HEK293 (cell line): ENCODE data around the gene MOB1B.

ENCODE experiments used
- CTCF ChIA-PET: fragments of 350-600 bp; formaldehyde crosslinking; extraction: SDS; loops from one replicate; lab custom pipeline; 2021; ENCODE audit warnings: antibody characterized with exemption; lab: Yijun Ruan, JAX
- POLR2A ChIA-PET: fragments of 300-600 bp; formaldehyde crosslinking; extraction: SDS; loops from one replicate; lab custom pipeline; 2020; ENCODE audit warnings: antibody characterized with exemption, inconsistent platforms; lab: Yijun Ruan, JAX
- H3K27ac ChIP-seq: fragments of 200-500 bp; sonication (Bioruptor generic); 2 replicates; pipeline ENCODE4 v1.5.1; 2014; ENCODE audit warnings: low read depth, low read length, control low read depth, inconsistent platforms; ENCODE audit errors: extremely low read depth
- H3K36me3 ChIP-seq, 2 experiments: fragments of 200-500 bp in 1 of 2; sonication (Bioruptor generic) in 1 of 2; 1 replicate in 1 of 2; 2 replicates in 1 of 2; pipeline ENCODE4 v1.5.1; 2014 to 2017; ENCODE audit warnings: inconsistent platforms in 2 of 2, low read length in 2 of 2; ENCODE audit not compliant: control insufficient read depth in 2 of 2, insufficient read depth in 1 of 2
- H3K4me1 ChIP-seq: fragments of 200-500 bp; sonication (Bioruptor generic); 2 replicates; pipeline ENCODE4 v1.5.1; 2014; ENCODE audit warnings: mild to moderate bottlenecking, low read length, inconsistent platforms; ENCODE audit not compliant: control insufficient read depth, insufficient read depth
- H3K4me3 ChIP-seq: 2 replicates; pipeline ENCODE4 v1.5.1; 2011; ENCODE audit warnings: low read depth, mild to moderate bottlenecking, control low read depth, low read length, moderate library complexity
- H3K9me3 ChIP-seq: fragments of 200-500 bp; sonication (Bioruptor generic); 2 replicates; pipeline ENCODE4 v1.5.1; 2014; ENCODE audit warnings: low read depth, low read length, inconsistent platforms; ENCODE audit not compliant: control insufficient read depth, insufficient read depth
- ATF2 ChIP-seq: fragments of 450-650 bp; formaldehyde crosslinking; IDR thresholded peaks from 2 replicates; pipeline ENCODE4 v1.5.1; 2016; ENCODE audit warnings: missing biosample characterization, missing genetic modification characterization, low read depth
- ELK4 ChIP-seq: IDR thresholded peaks from 2 replicates; pipeline ENCODE4 v1.6.1; 2011; ENCODE audit warnings: mild to moderate bottlenecking, low read depth, low read length, borderline replicate concordance
- GLIS2 ChIP-seq: fragments of 450-650 bp; formaldehyde crosslinking; IDR thresholded peaks from 2 replicates; pipeline ENCODE4 v1.5.1; 2016; ENCODE audit warnings: missing biosample characterization, missing genetic modification characterization
- KLF10 ChIP-seq: fragments of 450-650 bp; IDR thresholded peaks from 2 replicates; pipeline ENCODE4 v1.5.1; 2018; ENCODE audit warnings: missing biosample characterization, mild to moderate bottlenecking, missing genetic modification characterization
- MZF1 ChIP-seq: fragments of 450-650 bp; formaldehyde crosslinking; IDR thresholded peaks from 2 replicates; pipeline ENCODE4 v1.5.1; 2017; ENCODE audit warnings: missing biosample characterization, missing genetic modification characterization, borderline replicate concordance
- PRDM10 ChIP-seq: fragments of 450-650 bp; formaldehyde crosslinking; IDR thresholded peaks from 2 replicates; pipeline ENCODE4 v1.5.1; 2016; ENCODE audit warnings: missing biosample characterization, missing genetic modification characterization
- REPIN1 ChIP-seq: fragments of 450-650 bp; formaldehyde crosslinking; IDR thresholded peaks from 2 replicates; pipeline ENCODE4 v1.5.1; 2017; ENCODE audit warnings: missing biosample characterization, missing genetic modification characterization, low read depth
- SCRT2 ChIP-seq: fragments of 450-650 bp; formaldehyde crosslinking; IDR thresholded peaks from 2 replicates; pipeline ENCODE4 v1.5.1; 2016; ENCODE audit warnings: missing biosample characterization, missing genetic modification characterization
- ZBTB1 ChIP-seq: fragments of 450-650 bp; formaldehyde crosslinking; IDR thresholded peaks from 2 replicates; pipeline ENCODE4 v1.5.1; 2016; ENCODE audit warnings: missing biosample characterization, missing genetic modification characterization
- ZBTB10 ChIP-seq: fragments of 450-650 bp; formaldehyde crosslinking; IDR thresholded peaks from 2 replicates; pipeline ENCODE4 v1.5.1; 2016; ENCODE audit warnings: missing biosample characterization, missing genetic modification characterization
- ZFP3 ChIP-seq: fragments of 450-650 bp; formaldehyde crosslinking; IDR thresholded peaks from 2 replicates; pipeline ENCODE4 v1.5.1; 2016; ENCODE audit warnings: low read depth, missing biosample characterization, missing genetic modification characterization
- ZNF2 ChIP-seq: fragments of 450-650 bp; formaldehyde crosslinking; IDR thresholded peaks from 2 replicates; pipeline ENCODE4 v1.5.1; 2016; ENCODE audit warnings: missing biosample characterization, missing genetic modification characterization
- ZNF214 ChIP-seq: fragments of 450-650 bp; formaldehyde crosslinking; IDR thresholded peaks from 2 replicates; pipeline ENCODE4 v1.5.1; 2017; ENCODE audit warnings: missing biosample characterization, mild to moderate bottlenecking, missing genetic modification characterization, borderline replicate concordance
- ZNF362 ChIP-seq: fragments of 450-650 bp; formaldehyde crosslinking; IDR thresholded peaks from 2 replicates; pipeline ENCODE4 v1.5.1; 2016; ENCODE audit warnings: missing biosample characterization, missing genetic modification characterization
- ZNF391 ChIP-seq: fragments of 450-650 bp; formaldehyde crosslinking; IDR thresholded peaks from 2 replicates; pipeline ENCODE4 v1.5.1; 2016; ENCODE audit warnings: low read depth, missing biosample characterization, missing genetic modification characterization, borderline replicate concordance
- ZNF548 ChIP-seq: fragments of 450-650 bp; formaldehyde crosslinking; IDR thresholded peaks from 2 replicates; pipeline ENCODE4 v1.5.1; 2016; ENCODE audit warnings: missing biosample characterization, missing genetic modification characterization
- ZNF561 ChIP-seq: fragments of 450-650 bp; IDR thresholded peaks from 2 replicates; pipeline ENCODE4 v1.5.1; 2018; ENCODE audit warnings: missing biosample characterization, missing genetic modification characterization, borderline replicate concordance
- ZNF623 ChIP-seq: fragments of 450-650 bp; formaldehyde crosslinking; IDR thresholded peaks from 2 replicates; pipeline ENCODE4 v1.5.1; 2016; ENCODE audit warnings: missing biosample characterization, missing genetic modification characterization
- ZNF645 ChIP-seq: fragments of 450-650 bp; formaldehyde crosslinking; IDR thresholded peaks from 2 replicates; pipeline ENCODE4; 2016; ENCODE audit warnings: missing biosample characterization, missing genetic modification characterization
- ZNF658 ChIP-seq: fragments of 450-650 bp; formaldehyde crosslinking; IDR thresholded peaks from 2 replicates; pipeline ENCODE4; 2016; ENCODE audit warnings: missing biosample characterization, missing genetic modification characterization
- ZNF670 ChIP-seq: fragments of 450-650 bp; formaldehyde crosslinking; IDR thresholded peaks from 2 replicates; pipeline ENCODE4 v1.5.1; 2016; ENCODE audit warnings: missing biosample characterization, missing genetic modification characterization, low read depth
- ZNF704 ChIP-seq: fragments of 450-650 bp; formaldehyde crosslinking; IDR thresholded peaks from 2 replicates; pipeline ENCODE4 v1.5.1; 2016; ENCODE audit warnings: missing biosample characterization, missing genetic modification characterization
- ZNF707 ChIP-seq: fragments of 450-650 bp; formaldehyde crosslinking; IDR thresholded peaks from 2 replicates; pipeline ENCODE4 v1.5.1; 2016; ENCODE audit warnings: missing biosample characterization, missing genetic modification characterization

Gene MOB1B

GRCh38 chr4:70993181-70994068, 91.3 kb downstream of the MOB1B start, which contains the start of gene DCK:
Gene DCK (plus strand): TSS chr4:70993649. CDS start chr4:70993836, 187 bp downstream.
- Histone ChIP-seq H3K4me1 (no peaks in the 10 kb centered on the region), H3K36me3 (peaks cover under 1 to 7% of the 10 kb centered on the region in 2 experiments; a peak in 2 of 3 replicates), H3K4me3 (peak within 1 kb of the TSS; percentile 85), H3K9me3 (no peaks in the 10 kb centered on the region), H3K27ac (peak within 1 kb of the TSS; percentile 67)
- ChIA-PET CTCF (interaction anchor here (0.6 to 4.6 kb wide), 3 partner anchors 13 to 86 kb away, joined by 3 to 20 read pairs (median 3); no protein-coding TSS in a partner anchor), POLR2A (interaction anchor here (0.6 to 1.9 kb wide), 6 partner anchors 16 to 156 kb away, joined by 3 to 16 read pairs (median 5); partner anchors contain the start of genes GRSF1 and MOB1B)
- no peak for TF ChIP-seq MZF1 (tag by site-specific recombination)
- no peak for TF ChIP-seq ZNF704 (tag by site-specific recombination)
- TF ChIP-seq ZBTB10 (tag by site-specific recombination): 0 out of 2 replicates have a peak, but pooled peaks have one; percentile 39
- no peak for TF ChIP-seq ZNF670
- no peak for TF ChIP-seq ZNF645
- peak; percentile 88 for TF ChIP-seq GLIS2 (tag by site-specific recombination)
- no peak for TF ChIP-seq ZNF214 (tag by site-specific recombination)
- TF ChIP-seq ZNF2 (tag by site-specific recombination): no peak; the same call in 1 of the 2 replicates
- TF ChIP-seq ZNF362 (tag by site-specific recombination): no peak
- no peak for TF ChIP-seq ZNF548 (tag by site-specific recombination)
- peak; percentile 70; the same call in 1 of the 2 replicates for TF ChIP-seq ZNF561 (tag by site-specific recombination)
- no peak for TF ChIP-seq SCRT2 (tag by site-specific recombination)
- TF ChIP-seq ZNF391 (tag by site-specific recombination): no peak
- TF ChIP-seq ZNF623 (tag by site-specific recombination): no peak
- no peak for TF ChIP-seq ATF2 (tag by site-specific recombination)
- no peak for TF ChIP-seq ZNF707 (tag by site-specific recombination)
- no peak for TF ChIP-seq ELK4
- TF ChIP-seq ZNF658: no peak
- TF ChIP-seq KLF10 (tag by site-specific recombination): 0 out of 2 replicates have a peak, but pooled peaks have one; percentile 52
- TF ChIP-seq REPIN1 (tag by site-specific recombination): no peak
- TF ChIP-seq ZFP3 (tag by site-specific recombination): no peak
- TF ChIP-seq PRDM10 (tag by site-specific recombination): no peak
- TF ChIP-seq ZBTB1 (tag by site-specific recombination): no peak
